GM21367 (cell line): ENCODE data around the gene RBM5.

Source experiments
- ATAC-seq: cut with Tn5 transposase; IDR thresholded peaks from one replicate; pipeline ENCODE4 v1.9.1; 2021; ENCODE audit not compliant: unreplicated experiment

The RBM5 gene

DNA sequence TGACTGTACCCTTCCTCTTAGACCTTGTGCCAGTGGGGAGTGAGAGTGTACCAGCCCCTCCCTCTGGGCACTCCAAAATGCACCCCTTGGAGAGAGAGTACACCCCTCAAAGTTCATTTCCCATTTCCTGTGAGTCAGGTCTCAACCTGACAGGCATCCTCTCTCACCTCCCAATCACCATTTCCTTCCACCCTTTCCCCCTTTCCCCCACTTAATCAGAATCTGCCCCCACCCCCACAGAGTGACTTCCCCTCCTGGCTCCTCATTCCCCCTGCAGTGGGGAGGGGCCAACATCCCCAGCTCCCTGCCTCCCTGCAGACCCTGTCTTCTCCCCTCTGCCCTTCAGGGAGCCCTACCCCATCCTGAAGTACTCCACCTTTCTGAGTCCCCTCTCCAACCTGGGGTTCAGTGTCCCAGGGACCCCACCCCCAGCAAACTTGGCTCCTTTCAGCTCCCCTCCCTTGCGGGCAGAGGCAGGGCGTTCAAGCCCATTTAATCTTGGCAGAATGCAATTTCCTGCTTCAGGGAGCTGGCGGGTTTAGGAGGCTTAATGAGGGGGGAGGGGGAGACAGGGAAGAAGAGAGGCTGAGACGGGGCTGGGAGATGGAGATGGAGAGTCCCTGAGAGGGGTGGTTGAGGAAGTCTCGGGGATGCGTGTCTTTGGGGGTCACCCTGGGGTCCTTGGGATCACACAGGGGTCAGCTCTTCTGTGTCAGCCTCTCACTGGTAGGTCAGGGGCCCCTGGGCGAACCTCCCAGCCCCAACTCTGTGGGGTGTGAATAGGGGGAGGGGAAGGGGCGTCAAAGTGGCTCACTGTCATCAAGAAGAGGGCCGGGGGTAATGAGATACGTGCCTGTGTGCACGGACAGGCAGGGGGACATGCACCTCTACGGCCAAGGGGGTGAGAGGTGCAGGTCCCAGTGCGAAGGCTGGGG is 49.8 kb downstream of the RBM5 start:
- ATAC-seq = no peak

DNA sequence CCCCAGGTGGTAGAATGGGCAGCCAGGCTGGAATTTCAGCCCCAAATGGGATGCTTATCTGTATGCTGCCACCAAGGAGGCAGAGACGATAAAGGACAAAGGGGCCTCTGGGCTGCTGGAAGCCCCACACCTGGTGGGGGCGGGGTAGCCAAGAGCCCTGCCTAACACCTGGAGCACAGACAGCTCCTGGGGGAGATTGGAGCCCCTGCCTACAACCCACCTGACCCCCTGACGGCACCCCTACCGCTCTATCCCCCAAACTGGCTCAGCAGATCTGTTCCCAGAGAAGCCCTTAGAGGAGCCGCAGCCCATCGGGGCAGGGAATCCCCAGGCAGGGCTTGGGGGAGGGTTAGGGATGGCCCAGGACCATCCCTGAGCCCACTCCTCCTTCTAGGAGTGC is 50.6 kb downstream of the RBM5 start:
- no peak for ATAC-seq

DNA sequence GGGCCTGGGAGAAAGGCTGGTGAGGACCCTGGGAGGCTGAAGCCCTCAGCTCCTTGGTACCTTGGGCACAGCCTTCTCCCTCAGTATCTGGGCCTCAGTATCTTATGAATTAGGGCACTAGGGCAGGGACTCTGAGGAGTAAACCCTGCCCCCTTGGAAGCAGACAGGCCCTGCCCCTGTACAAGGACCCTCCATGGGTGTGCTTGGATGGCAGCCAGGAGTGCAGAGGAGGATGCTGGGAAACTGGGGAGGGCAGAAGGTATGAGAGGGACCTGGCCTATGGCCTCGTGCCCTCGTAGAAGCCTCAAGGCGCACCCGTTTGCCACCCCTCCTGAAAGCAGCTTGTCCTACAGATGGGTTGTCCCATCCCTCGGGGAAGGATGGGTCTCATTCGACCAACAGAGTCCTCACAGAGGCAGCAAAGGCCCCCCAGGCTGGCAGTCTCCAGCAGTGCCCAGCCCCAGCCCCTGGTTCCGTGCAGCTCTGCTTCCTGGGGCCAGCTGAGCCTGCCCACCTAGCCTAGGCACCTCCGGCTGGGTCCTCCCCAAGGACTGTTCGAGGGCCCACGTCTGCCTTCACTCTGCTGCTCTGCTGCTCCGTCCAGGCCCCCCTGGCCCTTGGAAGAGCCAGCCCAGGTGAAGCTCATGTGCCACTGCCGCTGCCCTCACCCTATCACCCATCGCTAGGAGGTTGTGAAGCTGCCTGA is 51.2 kb downstream of the RBM5 start:
- ATAC-seq = no peak

DNA sequence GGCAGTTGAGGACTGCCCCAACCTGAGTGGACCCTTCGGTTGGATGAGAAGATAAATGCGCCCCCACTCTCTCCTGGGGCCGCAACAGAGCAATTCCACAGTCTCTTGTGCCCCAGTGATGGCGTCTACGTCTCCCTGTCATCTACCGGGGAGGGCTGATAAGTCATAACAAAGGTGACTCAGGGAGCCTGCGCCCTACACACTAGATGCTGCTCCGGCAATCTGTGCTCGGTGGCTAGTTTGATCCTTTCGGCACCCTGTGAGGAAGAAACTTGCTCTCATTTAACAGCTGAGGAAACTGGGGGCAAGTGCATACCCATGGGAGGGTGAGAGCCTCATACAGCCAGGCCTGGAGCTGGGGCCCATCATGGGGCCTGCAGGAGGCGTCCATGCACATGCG is 52.3 kb downstream of the RBM5 start:
- ATAC-seq = no peak

DNA sequence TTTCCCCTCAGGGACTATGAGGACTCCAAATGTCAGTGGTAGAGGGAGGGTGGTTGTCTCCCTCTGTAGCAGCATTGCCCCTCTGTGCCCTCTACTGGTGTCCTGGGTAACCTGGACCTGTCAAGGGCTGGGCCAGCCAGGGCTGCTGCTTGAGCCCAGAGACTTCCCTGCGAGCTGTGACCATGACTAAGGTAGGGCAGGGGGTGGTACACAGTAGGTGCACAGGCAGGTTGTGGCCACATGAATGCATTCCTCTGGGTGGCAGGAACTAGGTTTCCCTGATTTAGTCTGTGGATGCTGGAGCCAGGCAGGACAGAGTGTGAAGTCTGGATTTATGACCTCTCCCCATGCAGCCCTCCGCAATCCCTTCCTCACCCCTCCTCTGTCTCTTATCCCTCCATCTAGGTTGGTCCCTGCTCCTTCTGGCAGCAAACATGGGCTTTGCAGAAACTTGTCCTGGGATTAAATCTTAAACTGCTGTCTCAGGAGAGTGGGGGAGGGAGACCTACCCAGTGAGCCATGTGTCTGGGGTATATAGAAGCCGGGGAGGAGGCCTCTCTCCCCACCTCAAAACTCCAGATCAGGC is 57.7 kb downstream of the RBM5 start:
- no peak for ATAC-seq

DNA sequence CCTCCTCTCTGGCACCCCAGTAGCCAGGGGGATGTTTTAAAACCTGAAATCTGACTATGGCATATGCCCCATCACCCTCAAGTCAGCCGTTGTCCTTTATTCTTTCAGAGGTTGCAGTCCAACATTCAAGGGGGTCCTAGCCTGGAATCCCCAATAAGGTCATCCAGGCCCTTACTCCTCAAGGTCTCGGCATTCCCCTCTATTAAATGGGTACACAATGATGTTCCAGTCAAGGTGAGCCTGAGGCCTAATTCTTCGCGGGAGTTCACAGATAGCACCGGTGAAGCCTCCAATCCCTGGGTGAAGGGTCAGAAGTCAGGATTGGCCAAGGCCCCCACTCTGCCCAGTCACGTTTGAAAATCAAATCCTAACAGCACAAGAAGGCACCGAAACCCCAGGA is 58.3 kb downstream of the RBM5 start:
- ATAC-seq = no peak

DNA sequence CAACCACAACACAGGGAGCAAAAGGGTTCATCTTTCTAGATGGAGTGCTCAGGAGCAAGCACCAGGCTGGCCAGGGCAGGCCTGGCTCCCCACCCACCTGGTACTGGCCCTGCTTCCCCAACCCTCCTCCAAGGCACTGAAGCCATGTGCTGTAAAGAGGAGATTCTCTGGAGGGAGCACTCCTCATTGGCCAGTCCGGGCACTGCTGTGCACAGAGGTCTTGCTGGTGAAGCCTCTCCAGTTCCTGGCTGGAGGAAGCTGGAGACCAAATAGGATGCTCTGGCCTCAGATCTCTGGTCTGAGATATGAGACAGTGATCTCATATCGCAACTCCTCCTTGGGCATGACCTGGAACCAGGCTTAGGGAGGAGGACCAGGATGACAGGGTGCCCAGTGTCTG is 58.7 kb downstream of the RBM5 start:
- no peak for ATAC-seq

DNA sequence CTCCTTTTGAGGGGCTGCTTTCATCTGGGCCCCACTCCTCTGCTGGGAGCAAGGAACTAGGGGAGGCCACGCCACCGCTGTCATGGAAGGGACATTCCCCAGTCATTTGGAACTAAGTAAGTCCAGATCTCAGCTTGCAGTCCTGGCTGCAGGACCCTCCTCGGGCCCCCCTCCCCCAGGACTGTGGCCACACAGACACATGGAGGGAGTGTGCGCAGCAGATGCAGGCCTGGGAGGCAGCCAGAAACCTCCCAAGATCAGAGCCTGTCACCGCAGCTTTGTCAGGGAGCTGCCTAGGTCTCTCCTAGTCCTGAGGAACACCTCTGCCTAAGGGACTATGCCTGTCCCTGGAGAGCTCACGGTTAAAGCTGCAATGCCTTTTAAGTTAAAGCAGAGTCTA is 59.1 kb downstream of the RBM5 start:
- ATAC-seq = no peak

DNA sequence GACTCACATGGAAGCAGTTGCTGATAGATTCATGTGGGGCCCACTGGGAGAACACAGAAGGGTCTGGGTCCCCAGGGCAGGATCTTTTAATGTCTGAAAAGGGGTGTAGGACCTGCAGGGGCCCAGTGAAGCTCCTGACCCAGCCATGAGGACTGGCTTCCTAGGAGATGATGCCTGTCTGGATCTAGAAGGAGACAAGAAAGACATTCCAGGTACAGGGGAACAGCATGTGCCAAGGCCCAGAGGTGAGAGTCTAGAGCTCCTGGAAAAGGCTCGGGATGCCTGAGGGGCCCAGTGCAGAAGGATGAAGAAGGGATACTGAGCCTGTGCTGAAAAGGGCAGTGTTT is 61.7 kb downstream of the RBM5 start:
- no peak for ATAC-seq

DNA sequence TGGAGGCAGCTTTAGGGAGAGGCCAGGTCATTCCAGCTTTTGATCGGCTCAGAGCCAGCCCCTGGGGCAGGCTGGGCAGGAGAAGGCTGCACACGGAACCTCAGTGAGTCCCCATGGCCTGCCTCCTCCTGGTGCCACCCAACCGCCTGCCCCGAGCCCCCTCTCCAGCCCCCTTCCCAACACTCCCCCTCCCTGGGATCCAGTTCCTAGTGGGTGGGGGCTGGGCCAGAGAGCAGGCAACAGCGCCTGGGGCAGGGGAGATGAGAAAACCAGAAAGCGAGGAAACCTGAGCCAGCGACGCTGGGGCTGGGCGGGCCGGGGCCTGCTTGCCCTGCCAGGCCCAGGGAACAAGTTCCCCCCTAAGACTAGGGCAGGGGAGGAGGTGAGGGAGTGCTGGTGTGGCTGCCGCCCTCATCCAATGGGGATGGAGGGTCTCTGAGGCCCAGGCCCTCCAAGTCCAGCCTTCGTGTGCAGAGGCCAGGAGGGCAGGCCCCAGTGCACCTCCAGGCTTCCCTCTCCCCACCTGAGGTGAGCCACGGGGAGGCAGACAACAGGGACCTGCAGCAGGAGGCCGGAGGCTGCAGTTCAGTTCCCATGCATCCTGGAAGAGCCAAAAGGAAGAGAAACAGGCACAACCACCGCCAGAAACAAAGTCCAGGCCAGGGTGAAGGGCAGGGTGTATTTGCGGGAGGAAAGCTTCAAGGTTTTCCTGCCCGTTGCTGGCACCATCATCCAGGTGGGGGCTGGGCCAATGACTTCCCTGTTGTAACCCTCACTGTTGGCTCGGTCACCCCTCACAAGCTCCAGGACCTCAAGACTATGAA is 62.4 kb downstream of the RBM5 start:
- no peak for ATAC-seq

DNA sequence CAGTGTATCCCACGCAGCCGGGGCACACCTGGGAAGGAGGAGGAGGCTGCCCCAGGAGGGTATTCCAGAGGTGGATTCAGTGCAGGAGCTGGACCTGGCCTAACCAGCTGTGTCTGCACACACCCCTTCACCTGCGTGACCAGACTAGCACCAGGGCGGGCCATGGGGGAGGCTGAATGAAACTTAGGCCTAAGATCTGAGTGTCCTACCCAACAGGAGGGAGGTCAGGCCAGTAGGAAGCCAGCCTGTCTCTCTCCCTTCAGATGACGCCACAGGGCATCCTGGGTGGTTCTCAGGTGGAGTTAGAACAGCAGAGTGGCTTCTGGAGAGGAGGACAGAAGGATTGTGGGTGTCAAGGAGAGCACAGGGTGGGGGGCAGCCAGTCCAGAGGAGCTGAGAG is 63.0 kb downstream of the RBM5 start:
- no peak for ATAC-seq

DNA sequence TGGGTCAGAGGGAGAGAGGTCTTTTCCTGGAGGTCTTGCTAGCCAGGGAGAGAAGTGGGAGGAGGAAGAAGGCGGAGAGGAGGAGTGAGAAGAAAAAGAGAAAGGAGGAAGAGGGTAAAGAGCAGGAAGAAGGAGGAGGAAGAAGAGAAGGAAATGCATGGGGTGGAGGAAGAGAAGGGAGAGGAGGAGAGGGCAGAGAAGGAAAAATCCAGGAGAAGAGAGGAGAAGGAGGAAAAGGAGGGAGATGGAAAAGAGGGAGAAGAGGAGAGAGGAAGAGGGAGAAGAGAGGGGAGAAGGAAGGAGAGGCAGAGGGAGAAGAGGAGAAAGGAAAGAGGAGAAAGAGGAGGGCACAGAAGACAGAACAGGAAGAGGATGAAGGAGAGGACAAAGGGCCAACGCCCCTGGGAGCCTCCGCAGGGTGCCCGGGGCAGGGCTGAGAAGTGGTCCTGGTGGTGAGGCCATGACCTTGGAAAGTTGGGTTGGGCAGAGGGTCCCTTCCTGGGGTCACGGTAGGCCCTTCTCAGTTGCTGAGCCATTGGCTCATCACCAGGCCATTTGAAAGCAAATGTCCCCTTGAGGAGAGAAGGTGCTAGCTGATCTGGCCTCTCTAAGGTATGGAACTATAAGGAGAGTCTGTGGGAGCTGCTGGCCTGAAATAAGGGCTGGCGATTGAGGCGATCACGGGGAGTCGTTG is 65.2 kb downstream of the RBM5 start:
- ATAC-seq = no peak

DNA sequence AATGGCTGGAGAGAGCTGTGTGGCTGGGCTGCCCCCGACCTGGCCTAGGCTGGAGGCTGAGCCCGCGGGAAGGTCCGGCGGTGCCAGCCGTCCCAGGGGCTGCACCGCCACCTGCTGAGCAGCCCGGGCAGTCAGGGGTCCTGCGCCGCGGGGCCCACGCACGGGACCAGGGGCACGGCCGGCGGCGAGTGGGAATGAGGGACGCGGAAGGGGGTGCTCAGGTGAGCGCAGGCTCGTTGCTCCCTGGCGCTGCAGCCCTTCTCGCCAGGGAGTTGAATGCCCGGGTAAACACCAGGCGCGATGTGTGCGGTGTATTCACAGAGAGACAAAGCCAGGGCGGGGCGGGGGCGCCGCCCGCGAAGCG is 65.7 kb downstream of the RBM5 start:
- ATAC-seq = peak; percentile 19

DNA sequence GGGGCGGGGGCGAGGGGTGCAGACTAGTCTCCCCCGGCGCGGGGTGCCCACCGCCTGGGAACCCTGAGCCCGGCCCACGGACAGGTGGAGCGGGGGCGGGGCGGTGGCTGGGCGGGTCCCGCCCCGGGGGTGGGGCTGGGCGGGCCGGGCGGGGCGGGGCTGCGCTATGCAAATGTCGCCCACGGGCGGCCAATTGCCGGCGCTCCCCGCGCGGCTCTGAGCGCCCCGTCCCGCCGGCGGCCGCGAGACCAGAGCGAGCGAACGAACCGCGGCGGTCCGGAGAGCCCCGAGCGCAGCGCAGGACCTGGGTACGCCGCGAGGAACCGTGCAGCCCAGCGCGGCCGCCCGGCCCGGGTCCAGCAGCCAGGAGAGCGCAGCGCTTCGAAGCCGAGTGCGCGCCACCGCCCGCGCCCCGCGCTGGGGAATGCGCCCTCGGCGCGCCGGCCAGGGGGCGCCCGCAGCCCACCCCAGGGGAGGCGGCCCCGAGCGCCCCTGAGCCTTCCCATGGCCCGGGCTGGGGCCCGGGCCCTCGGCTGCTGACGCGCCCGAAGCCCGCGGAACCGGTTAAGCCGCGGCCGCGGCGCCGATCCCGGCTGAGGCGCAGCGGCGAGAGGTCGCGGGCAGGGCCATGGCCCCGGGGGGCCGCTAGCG is 66.2 kb downstream of the RBM5 start, which contains the start of gene SEMA3F:
TSS of gene SEMA3F (plus strand) at position 485 of the 651 bp plus-strand sequence. CDS start 4,299 bp downstream, outside the sequence.
- peak; percentile 51 for ATAC-seq

DNA sequence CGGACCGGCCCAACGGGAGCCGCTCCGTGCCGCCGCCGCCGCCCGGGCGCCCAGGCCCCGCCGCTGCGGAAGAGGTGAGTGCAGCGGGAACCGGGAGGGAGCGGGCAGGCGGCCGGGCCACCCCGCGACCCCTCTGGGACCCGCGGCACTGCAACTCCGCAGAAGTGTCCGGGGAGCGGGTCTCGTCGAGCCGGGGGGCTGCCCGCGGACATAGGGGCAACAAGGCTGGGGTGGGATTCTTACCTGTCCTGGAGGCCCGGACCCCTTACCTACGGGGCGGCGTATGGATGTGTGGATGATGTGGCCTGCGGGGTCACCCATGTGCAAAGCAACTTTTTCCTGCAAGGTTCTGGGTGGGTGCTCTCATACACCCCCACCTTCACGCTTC is 66.8 kb downstream of the RBM5 start:
- no peak for ATAC-seq

DNA sequence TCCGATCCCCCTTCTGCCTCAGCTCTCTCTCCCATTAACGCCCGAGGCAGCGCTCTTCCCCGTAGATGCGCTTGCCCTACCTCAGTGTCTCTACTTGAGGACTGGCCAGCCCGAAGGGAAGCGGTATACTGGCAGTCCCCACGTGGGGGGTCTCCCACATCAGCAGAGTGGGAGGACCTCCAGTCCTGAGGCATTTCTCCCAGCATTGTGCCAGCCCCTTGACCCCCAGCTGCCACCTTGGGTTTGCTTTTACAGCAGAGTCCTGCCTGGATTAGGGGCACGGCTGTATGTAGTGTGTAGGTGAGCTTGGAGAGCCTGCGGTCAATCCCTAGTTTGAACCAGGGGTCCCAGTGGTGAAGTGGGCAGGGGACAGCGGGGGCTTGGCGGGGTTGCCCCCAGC is 67.2 kb downstream of the RBM5 start:
- no peak for ATAC-seq

DNA sequence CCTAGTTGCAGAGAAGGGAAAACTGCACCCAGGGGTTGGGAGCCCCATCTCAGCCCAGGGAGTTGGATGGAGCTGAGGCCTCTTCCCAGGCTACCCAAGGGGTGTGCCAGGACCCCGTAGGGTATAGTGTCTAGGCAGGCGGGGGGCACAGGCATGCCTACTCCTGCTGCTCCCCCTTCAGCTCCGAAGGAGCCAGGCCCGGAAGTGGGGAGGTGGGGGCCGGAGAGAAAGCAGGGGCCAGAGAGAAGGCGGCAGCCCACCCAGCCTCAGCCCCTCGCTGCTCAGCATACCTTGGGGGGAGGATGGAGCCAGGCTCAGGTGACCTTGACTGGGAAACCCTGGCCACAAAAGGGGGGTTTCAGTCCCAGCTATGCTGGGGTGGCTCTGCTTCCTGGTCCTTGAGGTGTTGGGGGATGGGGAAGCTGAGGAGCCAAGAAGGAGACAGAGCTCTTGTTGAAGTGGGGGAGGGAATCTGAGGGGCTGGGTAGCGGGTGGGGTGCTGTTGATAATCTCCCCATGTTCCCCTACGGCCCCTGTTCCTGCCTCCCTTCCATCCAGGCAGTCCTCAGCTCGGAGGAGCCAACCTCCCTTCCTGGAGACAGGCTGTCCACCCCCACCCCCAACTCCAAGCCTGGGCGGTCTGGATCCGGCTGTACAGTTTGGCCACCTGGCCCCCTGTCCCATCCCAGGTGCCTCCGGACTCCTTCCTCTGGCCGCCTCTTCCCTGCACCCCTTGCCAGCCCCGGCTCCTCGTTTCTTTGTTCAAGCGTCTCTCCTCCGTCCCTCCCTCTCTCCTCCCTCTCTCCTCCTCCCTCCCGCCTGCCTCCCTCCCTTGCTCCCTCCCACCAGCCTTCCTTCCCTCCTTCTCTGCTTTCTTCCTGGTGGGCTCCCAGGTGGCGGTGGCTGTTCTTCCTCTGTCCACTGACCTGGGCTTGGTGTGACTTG is 68.1 kb downstream of the RBM5 start:
- no peak for ATAC-seq

DNA sequence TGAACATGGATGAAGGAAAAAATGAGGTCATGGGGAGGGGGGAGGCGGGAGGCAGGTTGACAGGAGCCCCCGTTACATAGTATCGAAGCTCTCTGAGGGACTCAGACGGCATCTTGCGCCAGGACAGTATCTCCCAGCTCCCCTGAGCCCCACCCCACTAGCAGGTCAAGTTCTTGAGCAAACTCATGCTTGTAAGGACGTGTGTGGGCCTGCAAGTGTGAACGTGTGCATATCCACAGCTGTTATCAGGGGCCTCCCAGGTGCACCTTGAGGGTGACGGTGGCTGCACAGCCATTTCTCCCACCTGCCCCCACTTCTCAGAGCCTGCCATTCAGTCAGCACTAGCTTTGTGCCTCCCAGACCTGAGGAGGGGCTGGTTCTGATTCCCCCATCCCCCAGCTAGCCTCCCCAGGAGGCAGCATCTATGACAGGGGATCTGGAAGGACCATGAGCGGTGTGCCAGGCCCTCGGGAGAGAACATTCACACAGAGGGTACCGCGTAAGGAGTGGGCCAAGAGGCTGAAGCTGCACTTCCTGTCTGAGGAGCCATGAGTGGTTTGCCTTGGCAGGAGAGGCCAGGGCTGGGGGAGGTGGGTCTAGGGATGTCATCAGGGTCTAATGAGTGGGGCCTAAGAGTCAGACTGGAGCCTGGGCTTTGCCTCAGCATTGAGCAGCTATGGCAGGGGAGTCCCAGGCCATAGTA is 69.3 kb downstream of the RBM5 start:
- no peak for ATAC-seq
